ENCODE measurements around the gene SPATA12. TPM values are rescaled to one million over a fixed set of nuclear protein-coding genes. Genes with fewer than 3 reads are reported as not detected.

The SPATA12 gene
- total and polyA plus RNA-seq, 4 donors: not detected

- 83% methylated on average over 10 of the region's 10 CpGs for WGBS
- no peaks in the 10 kb centered on the region for H3K27me3 ChIP-seq (ENCODE audit: control insufficient read depth in 4 of 4, insufficient read depth in 4 of 4, low read length in 3 of 4)
- no peaks in the 10 kb centered on the region for H3K9me3 ChIP-seq (ENCODE audit: control insufficient read depth in 4 of 4, low read length in 3 of 4)
- TF ChIP-seq ATF3 (IDR thresholded peaks at IDR 0.05) (no peak), RXRA (IDR thresholded peaks at IDR 0.05) (no peak), HNF4G (IDR thresholded peaks at IDR 0.05) (no peak), JUND (IDR thresholded peaks at IDR 0.05) (no peak), RAD21 (IDR thresholded peaks at IDR 0.05) (no peak), MAX (IDR thresholded peaks at IDR 0.05) (no peak), TAF1 (conservative IDR thresholded peaks at IDR 0.05) (no peak), EGR1 (IDR thresholded peaks at IDR 0.05; ENCODE audit: low read depth in 2 of 2) (no peak), YY1 (IDR thresholded peaks at IDR 0.05) (no peak)
- H3K36me3 ChIP-seq (ENCODE audit: control insufficient read depth in 4 of 4, insufficient read depth in 3 of 4, low read depth in 1 of 4, low read length in 3 of 4): no peaks in the 10 kb centered on the region
- H3K9ac ChIP-seq (ENCODE audit: low read depth in 1 of 2, low read length in 2 of 2): no peak overlapping the region
- no peak for DNase-seq (ENCODE audit: low spot score)
- no peaks in the 10 kb centered on the region for H3K4me1 ChIP-seq (ENCODE audit: control insufficient read depth in 4 of 4, insufficient read depth in 4 of 4, low read length in 3 of 4)
- H3K27ac ChIP-seq (ENCODE audit: low read depth in 1 of 2, low read length in 2 of 2): no peak overlapping the region
- no peak overlapping the region for H3K4me3 ChIP-seq (ENCODE audit: low read depth in 1 of 3, low read length in 3 of 3)
These were observed 60.1 kb downstream of the SPATA12 start for GRCh38 chr3:57120451-57121174.

Other genes starting within 250 kb of the SPATA12 start
- under 1 TPM; 0.47 to 0.67 TPM for gene IL17RD, start 104.7 kb downstream of the SPATA12 start, total RNA-seq
- under 1 TPM; 0.09 to 0.18 TPM for gene IL17RD, start 104.7 kb downstream of the SPATA12 start, polyA plus RNA-seq
- under 1 TPM; 0.17 to 0.33 TPM for gene HESX1, start 139.3 kb downstream of the SPATA12 start, total RNA-seq
- under 1 TPM; 0.35 to 0.52 TPM for gene HESX1, start 139.3 kb downstream of the SPATA12 start, polyA plus RNA-seq
- 10 to 100 TPM; 19.0 to 19.5 TPM for gene APPL1, start 167.1 kb downstream of the SPATA12 start, total RNA-seq
- gene APPL1, start 167.1 kb downstream of the SPATA12 start, polyA plus RNA-seq: 10 to 100 TPM in 1 of 2 donors, 1 to 10 TPM in 1; 7.7 to 30.3 TPM
- gene ASB14, start 232.0 kb downstream of the SPATA12 start, total RNA-seq: not detected
- gene ASB14, start 232.0 kb downstream of the SPATA12 start, polyA plus RNA-seq: under 1 TPM in 1 of 2 donors, not detected in 1; 0.21 TPM

Measured in liver (tissue), 9 donors.